GM20431 (cell line): Measurements from ENCODE around the gene HAPLN2.
"Not testable (repeated sequence)": the region's sequence is repeated elsewhere in the genome, so short reads cannot be mapped to it uniquely, and the experiment has no call there.

Experiments
- in situ Hi-C: fragments of 300-500 bp; cut with MseI, MboI; formaldehyde crosslinking; loops from one replicate; pipeline ENCODE4 v1.15.0; 2020; ENCODE audit warnings: low sequenced_read_pairs; ENCODE audit not compliant: unreplicated experiment

The HAPLN2 gene

DNA sequence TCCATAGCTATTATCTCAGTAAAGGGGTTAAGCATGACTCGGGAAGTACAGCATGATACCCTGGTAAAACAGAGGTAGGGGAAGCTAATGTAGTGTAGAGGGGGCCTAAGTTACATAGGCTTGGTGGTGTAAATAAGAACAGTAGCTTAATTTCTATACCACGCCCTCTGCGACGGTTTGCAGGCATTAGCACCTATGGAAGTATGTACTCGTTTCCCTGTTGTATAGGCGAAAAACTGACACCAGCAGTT, 28.1 kb upstream of the HAPLN2 start:
- in situ Hi-C loops: no loop called here

DNA sequence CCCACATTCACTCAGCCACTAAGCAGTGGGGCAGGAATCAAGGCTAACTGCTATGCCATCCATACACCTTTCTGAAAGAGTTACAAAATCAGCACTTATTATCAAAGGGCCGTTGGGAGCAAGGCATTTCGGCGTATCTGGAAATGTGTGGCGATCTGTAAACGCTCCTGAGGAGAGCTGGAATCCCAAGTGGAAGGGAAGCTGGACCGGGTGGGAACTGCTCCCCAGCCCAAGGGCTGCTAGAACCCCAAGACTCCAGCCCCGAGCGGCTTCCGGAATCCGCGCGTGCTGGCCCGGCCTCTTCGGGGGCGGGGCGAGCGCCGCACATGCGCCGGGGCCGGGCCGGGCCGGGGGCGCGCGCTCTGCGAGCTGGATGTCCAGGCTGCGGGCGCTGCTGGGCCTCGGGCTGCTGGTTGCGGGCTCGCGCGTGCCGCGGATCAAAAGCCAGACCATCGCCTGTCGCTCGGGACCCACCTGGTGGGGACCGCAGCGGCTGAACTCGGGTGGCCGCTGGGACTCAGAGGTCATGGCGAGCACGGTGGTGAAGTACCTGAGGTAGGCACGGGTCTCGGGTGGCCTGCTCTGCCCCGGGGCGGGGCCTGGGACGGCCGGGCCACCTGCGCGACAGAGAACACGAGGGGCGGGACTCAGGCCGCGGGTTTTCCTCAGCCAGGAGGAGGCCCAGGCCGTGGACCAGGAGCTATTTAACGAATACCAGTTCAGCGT, 27.6 kb upstream of the HAPLN2 start, which contains the start of gene NAXE:
NAXE (plus strand) TSS at position 345 of the 726 bp plus-strand sequence; CDS start at position 374, 29 bp downstream.
- in situ Hi-C loops: no loop called here

DNA sequence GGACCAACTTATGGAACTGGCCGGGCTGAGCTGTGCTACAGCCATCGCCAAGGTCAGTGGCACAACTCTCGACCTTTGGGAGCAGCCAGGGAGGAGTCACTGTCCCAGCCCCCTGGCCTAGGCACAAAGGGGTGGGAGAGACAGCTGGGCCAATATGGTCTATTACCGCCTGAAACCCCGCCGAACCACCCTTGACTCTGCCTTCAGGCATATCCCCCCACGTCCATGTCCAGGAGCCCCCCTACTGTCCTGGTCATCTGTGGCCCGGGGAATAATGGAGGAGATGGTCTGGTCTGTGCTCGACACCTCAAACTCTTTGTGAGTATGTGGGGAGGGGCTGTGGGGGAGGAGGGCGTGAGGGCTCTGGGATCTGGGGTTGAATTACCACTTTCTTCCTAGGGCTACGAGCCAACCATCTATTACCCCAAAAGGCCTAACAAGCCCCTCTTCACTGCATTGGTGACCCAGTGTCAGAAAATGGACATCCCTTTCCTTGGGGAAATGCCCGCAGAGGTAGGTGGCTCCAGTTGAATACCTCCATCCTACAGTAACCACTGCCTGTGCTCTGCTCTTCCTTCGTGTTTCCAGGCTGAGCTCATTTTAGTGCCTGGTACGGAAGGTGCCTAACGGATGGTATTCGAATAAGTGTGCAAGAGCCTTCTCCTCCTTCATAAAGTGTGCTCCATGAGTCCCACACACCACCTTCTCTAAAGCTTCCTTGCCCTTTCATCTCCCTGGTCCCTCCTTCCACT, 26.9 kb upstream of the HAPLN2 start:
- in situ Hi-C loops: no loop called here

DNA sequence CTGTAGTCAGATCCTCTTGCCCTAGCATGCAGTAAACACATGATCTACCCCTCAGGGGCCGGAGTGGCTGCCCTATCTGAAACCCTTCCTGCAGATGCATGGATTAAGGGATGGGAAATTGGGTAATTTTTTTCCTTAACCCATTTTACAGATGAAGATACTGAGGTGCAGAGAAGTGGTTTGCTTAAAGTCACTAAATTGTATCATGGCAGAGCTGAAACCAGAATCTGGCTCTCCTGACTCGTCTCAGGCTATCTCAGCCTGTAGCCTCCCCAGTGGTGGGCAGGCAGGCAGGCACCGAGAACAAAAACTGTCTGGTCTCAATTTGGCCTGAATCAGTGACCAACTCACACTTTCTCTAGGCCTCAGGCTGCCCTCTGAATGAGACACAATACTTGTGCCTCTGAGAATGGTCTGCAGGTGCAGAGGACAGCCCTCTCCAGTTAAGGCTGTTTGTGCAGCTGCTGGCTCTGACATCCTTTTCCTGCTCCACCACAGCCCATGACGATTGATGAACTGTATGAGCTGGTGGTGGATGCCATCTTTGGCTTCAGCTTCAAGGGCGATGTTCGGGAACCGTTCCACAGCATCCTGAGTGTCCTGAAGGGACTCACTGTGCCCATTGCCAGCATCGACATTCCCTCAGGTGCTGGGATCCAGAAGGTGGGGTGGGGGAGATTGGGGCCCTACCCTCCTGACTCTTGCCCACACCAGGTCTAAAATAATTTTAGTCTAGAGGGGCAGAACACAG, 26.1 kb upstream of the HAPLN2 start:
- in situ Hi-C loops: no loop called here

DNA sequence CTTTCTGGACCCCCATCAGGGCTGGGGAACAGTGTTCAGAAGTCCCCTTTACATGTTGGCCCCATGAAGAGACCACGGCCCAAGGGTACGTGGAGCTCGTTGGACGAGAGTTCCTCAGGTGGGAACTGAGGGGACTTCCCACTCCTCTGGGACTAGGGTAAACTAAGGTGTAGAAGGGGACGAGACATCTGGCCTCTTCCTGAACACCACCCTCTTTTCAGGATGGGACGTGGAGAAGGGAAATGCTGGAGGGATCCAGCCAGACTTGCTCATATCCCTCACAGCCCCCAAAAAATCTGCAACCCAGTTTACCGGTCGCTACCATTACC, 25.6 kb upstream of the HAPLN2 start:
- in situ Hi-C loops: no loop called here

DNA sequence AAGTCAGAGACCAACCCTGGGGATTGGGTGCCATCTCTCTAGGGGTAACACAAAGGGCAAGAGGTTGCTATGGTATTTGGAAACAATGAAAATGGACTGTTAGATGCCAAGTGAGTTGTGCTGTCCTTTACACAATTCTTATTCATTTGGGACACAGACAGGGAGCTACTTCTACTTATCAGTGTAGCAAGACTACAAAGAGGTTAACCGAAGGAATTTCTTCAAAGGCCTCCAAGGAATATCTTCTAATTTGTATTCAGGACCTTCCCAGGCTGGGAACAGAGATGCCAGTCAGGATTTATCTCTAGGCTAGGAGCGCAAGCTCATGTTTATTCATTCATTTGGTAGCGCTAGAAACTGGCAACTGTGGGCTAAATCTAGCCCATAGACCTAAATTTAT, 25.0 kb upstream of the HAPLN2 start:
- in situ Hi-C loops: no loop called here

DNA sequence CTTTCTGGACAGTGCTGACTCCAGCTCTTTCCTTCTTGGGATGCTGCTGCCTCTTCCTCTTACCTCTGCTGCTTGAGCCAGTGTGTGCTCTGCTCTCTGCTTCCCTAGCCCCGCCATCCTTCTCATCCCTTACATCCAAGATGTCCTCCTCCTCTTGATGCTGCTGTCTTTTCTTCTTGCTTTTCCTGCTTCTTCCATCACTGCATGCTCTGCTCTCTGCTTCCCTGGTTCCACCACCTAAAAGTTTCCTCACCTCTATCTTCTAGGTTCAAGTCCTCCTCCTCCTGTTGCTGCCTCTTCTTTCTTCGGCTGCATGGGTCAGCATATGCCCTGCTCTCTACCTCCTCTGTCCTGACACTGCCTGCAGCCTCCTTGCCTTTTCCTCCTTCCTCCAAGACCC, 24.2 kb upstream of the HAPLN2 start:
- in situ Hi-C loops: no loop called here

DNA sequence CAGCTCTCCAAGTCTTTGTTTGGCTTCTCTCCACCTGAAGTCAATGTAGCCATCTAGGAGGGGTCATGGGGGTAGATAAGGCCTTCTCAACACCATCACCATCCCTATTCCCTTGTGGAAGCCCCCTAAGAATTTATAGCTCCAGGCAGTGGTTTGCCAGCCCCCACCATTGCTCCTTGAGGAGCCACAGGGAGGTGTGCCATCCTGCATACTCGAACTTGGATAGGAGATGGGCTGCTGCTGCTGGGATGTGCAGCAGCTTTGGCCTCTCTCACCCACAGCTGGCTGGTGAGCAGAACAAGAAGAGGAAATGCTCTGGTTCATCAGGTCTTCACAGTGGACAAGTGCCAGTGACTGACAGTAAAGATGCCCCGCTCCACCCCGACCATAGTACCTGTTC, 22.8 kb upstream of the HAPLN2 start:
- in situ Hi-C loops: no loop called here

DNA sequence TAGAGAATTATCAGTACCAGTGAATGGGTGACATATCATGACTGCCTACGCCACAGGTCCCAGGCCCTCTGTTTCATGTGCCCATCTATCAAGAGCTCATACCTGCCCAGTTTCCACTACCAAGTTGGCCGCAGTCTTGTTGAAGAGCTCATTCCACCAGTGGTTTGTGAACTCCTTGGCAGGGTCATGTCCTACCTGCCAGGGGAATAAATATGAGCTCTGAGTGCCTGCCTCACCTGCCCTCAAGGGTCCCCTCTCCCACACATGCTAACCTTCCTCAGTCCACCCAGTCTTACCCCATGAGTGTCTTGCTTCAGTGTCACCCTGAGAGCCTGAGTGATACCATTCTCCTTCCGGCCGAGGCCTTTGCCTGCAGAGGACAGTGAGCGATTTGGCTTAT, 21.1 kb upstream of the HAPLN2 start:
- in situ Hi-C loops: no loop called here

DNA sequence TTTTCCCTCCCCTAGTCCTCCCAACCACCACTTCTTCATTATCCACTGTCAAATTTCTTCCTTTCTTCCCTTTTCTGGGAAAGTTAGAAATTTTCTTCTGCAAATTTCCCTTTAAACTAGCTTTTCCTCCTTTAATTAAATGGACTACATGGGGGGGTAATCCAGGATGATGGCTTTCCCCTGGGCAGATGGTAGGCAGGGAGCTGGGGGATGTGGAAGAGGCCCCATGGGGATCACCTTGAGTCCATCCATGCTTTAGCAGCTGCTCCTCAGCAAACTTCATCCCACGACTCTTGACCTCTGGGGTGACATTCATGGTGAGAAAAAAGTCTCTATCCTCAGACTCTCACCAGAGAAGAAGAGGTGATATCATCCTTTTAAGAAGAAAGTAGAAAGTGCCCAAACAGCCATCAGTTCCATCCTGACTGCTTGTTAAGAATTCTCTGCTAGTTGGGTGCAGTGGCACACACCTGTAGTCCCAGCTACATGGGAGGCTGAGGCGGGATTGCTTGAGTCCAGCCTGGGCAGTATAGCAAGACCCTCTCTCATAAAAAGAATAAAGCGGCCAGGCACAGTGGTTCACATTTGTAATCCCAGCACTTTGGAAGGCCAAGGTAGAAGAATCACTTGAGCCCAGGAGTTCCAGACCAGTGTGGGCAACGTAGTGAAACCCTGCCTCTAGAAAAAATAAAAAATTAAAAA, 20.3 kb upstream of the HAPLN2 start:
- in situ Hi-C loops: no loop called here

DNA sequence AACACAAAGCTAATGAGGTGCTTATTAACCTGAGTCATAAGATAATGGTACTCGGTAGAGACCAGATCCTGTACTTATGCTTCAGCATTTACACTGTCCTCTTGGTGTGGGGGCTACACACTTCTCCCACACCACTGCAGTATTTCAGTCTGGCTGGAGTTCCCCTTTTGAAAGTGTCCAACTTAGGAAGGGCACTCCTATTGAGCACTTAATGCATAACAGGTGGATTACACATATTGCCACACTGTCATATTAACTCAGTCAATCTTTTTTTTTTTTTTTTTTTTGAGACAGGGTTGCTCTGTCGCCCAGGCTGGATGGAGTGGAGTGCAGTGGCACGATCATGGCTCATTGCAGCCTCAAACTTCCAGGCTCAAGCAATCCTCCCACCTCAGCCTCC, 19.4 kb upstream of the HAPLN2 start:
- in situ Hi-C loops: no loop called here

DNA sequence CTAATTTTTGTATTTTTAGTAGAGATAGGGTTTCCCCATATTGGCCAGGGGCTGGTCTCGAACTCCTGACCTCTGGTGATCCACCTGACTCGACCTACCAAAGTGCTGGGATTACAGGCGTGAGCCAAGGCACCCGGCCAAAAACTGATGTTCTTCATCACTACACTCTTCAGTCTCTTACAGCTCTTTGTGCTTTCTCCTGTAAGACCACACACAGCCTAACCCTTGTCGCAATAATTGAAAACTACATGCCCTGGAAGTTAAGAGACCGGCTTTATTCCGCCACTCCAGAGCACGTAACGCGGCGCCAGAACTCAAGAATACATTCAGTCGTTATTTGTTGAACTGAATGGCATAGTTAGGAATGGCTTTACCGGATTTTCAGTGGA, 18.5 kb upstream of the HAPLN2 start:
- in situ Hi-C loops: no loop called here

DNA sequence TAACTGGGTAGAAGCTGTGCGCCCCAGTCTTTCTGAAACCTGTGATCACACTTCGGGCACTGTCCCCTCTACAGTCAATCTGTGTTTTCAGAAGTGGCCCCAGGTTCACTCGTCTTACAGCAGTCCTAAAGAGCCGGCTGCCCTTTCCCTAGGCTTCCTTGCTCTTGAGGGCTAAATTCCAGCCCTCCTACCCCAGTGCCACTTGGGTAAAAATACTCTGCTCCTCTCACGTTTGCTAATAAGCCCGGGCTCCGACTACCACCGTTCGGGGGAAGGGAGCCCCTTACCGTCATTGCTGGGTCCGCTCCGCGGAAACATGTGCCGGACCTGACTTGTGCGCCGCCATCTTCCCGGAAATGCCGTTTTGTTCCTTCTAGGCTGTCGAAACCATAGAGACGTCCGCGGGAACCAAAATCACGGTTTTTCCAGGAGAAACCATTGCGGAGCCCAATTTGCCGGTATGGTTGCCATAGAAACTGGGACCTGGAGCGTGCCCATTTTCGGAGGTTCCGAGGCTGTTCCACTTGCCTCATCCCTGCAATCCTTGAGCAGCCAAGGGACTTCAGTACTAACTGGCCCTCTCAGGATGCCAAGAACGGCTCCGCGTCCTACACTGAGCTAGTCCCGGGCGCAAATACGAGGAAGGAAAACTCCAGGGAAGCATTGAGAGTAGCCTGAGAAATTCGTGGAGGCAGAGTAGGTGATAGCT, 17.9 kb upstream of the HAPLN2 start, which contains the start of gene GPATCH4:
GPATCH4 (minus strand) TSS at position 358 of the 709 bp plus-strand sequence.
- in situ Hi-C loops: no loop called here

DNA sequence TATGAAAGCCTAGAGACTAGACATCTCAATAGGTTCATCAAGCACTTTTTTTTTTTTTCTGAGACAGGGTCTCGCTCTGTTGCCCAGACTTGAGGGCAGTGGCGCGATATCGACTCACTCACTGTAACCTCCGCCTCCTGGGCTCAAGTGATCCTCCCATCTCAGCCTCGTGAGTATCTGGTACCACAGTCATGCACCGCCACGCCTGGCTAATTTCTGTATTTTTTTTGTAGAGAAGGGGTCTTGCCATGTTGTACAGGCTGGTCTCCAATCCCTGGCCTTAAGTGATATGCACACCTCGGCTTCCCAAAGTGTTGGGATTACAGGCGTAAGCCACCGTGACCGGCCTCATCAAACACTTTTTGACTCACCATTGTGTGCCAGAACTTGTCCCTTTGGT, 17.3 kb upstream of the HAPLN2 start:
- in situ Hi-C loops: no loop called here

DNA sequence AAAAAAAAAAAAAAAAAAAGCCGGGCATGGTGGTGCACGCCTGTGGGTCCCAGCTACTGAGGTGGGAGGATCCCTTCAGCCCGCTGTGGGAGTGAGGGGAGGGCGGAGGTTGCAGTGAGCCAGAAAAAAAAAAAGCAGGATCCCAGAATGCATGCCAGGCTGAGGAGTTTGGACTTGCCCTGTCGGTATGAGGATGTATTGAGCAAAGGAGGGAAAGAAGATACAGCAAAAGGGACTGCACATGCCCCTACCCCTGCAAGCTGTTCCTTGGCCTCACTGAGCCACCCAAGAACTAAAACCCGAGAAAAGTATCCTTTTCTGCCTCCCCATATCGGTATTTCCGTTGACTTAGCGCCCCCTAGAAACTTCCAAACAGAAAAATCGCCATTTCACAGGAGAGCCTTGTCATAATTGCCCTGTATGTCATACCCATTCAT, 16.6 kb upstream of the HAPLN2 start:
- in situ Hi-C loops: no loop called here

DNA sequence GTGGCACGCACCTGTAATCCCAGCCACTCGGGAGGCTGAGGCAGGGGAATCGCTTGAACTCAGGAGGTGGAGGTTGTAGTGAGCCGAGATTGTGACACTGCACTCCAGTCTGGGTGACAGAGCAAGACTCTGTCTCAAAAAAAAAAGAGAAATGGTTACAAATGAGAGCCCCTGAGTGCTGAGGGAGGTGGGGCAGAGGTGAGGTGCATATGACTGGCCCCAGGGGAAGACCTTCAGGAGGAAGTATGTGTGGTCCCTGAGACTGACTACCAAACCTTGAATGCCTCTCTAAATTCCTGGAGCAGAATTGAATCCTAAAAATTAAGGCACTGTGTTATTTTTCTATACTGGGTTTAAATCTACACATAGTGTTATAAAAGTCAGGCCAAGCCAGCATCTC, 11.9 kb upstream of the HAPLN2 start:
- in situ Hi-C loops: not testable (repeated sequence)

DNA sequence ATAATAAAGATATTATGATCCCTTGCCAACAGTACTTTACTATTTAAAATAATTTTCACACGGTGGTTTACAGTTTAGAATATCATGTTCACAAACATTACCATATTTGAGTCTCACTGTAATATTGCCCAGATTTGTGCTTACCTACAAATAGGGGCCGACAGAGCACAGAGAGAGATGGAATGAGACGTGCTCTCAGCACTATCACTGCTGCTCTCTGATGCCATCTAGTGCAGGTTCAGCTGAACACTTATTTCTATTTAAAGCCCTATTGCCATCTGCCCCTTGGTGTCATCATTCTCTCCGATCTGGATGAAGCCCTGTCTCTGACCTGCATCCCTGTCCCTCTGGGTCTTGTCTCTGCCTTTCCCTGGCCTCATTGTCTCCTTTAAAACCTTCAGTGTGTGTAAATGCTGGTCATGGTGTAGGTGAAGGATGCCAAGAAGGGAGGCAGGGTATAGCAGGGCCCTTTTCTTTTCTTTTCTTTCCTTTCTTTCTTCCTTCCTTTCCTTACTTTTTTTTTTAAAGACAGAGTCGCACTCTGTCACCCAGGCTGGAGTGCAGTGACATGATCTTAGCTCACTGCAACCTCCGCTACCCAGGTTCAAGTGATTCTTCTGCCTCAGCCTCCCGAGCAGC, 11.1 kb upstream of the HAPLN2 start:
- in situ Hi-C loops: no loop called here

DNA sequence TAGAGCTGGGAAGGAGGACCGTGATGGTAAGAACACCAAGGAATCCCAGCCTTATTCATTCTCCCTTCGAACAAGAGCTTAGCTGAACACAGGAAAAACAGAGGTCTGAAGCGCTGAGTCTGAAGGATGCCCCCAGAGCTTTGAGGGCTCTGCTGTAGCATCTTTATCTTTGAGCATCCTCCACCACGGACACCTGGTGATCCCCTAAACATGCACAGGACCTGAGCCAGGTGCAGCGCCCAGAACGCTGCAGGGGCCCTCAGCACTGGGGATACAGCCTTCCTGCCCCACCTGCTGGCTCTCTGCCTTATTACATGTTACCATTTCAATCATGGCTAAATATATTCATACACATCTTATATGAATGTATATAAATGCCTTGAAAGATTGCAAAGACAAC, 10.2 kb upstream of the HAPLN2 start:
- in situ Hi-C loops: no loop called here

DNA sequence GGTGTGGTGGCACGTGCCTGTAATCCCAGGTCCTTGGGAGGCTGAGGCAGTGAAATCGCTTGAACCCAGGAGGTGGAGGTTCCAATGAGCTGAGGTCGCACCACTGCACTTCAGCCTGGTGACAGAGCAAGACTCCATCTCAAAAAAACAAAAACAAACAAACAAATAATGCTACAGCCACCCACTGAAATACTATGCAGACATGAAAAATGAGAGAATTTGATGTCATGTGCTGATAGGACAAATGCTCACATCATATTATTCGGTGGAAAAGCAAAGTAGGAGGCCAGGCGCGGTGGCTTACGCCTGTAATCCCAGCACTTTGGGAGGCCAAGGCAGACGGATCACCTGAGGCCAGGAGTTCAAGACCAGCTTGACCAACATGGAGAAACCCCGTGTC, 9.1 kb upstream of the HAPLN2 start:
- in situ Hi-C loops: not testable (repeated sequence)

DNA sequence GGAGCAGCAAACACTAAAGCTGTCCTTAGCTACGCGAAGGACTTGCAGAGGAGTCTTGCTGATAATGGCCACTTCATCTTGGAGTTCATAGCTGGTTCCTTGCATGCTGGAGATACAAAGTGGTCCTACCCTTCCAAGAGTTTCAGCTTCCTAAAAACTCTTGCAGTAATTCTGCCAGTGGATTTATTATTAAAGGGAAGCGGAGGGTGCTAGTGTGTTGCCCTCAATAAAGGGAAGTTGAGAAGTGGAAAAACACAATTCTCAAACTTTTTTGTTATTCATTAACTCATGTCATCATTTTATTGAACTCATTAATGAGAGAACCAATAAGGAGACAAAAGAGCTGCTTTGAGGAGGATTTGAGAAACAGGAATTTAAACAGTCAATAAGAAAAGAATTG, 6.5 kb upstream of the HAPLN2 start:
- in situ Hi-C loops: no loop called here
